ENCODE data around the gene MEF2A.

DNA sequence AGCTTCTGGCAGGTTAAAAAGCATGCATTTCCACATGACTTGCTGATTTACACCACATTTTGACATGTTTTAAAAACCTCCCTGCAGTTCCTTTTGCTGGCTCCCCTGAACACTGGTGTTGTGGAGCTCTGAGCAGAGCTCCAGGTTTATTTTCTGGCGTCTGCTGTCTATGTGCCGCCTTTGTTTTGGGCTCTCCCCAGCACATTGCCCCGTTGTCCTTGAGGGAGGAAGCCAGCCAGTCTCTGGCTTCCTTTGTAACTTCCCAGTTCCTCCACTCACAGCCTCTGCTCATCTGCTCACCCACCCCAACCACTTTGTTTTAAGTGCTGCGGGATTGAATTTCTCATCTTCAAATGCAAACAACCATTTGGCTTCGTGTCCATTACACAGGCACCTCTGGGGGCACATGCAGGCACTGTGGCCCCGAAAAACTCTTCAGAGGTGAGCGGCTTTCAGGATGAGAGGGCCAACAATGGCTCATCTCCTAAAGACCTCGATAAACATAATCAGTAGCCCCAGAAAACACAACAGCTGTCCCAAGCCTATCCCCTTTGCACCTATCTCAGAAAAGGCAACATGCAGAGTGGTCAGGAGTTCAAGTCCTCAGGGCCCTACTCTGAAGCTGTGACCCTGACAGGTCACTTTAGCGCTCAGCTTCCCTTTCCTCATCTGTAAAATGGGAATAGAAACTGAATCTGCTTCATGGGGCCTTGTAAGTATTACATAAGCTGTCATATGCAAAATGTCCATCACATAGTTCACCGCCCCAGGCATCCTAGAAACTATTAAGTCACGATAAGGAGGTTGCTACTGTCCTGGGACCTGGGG is 1.3 kb upstream of the MEF2A start:
- no peak for TF ChIP-seq SUZ12 (IDR thresholded peaks at IDR 0.05; ENCODE audit: extremely low read depth, insufficient read depth, insufficient read length)
- TF ChIP-seq ZNF274 (IDR thresholded peaks at IDR 0.05; ENCODE audit: low read depth, low read length) = no peak

Data from NT2/D1 (cell line).